Astrocyte (in vitro differentiated cells and primary cell): Measurements from ENCODE around the gene MED12L. TPM values are rescaled to one million over a fixed set of nuclear protein-coding genes. Genes with fewer than 3 reads are reported as not detected.
A peak's percentile ranks its signal among the peaks of the same experiment; 100 is the strongest.

ENCODE experiments used
- DNase-seq: peaks from one replicate; pipeline ENCODE4 v3.0.0-alpha.2; 2010; ENCODE audit warnings: low read depth
- FAIRE-seq: peaks from 2 replicates; lab custom pipeline; 2011; peaks lifted over from hg19 to GRCh38; lab: Jason Lieb, UNC
- H2AFZ ChIP-seq: 2 replicates; pipeline ENCODE4 v1.6.0; 2012; ENCODE audit warnings: low read depth, low read length, inconsistent platforms
- H3K27ac ChIP-seq: 2 replicates; pipeline ENCODE4 v1.5.1; 2011; ENCODE audit warnings: low read depth, low read length, inconsistent platforms
- H3K27me3 ChIP-seq: 2 replicates; pipeline ENCODE4 v1.6.0; 2011; ENCODE audit warnings: low read length, inconsistent platforms; ENCODE audit not compliant: insufficient read depth
- H3K36me3 ChIP-seq: 2 replicates; pipeline ENCODE4 v1.5.1; 2011; ENCODE audit warnings: low read length, inconsistent platforms; ENCODE audit not compliant: insufficient read depth
- H3K4me1 ChIP-seq: 2 replicates; pipeline ENCODE4 v1.5.1; 2011; ENCODE audit warnings: low read length, inconsistent platforms; ENCODE audit not compliant: insufficient read depth
- H3K4me2 ChIP-seq: 2 replicates; pipeline ENCODE4 v1.6.0; 2012; ENCODE audit warnings: low read length, inconsistent platforms
- H3K4me3 ChIP-seq: 2 replicates; pipeline ENCODE4 v1.5.1; 2011; ENCODE audit warnings: low read depth, mild to moderate bottlenecking, low read length, inconsistent platforms; ENCODE audit not compliant: insufficient read depth
- H3K79me2 ChIP-seq: 2 replicates; pipeline ENCODE4 v1.6.0; 2012; ENCODE audit warnings: mild to moderate bottlenecking, low read length, inconsistent platforms; ENCODE audit not compliant: insufficient read depth
- H3K9ac ChIP-seq: 2 replicates; pipeline ENCODE4 v1.6.0; 2012; ENCODE audit warnings: mild to moderate bottlenecking, low read length, inconsistent platforms
- H3K9me3 ChIP-seq: 2 replicates; pipeline ENCODE4 v1.5.1; 2012; ENCODE audit warnings: low read depth, mild to moderate bottlenecking, low read length, inconsistent platforms; ENCODE audit not compliant: insufficient read depth
- H4K20me1 ChIP-seq: 2 replicates; pipeline ENCODE4 v1.6.0; 2012; ENCODE audit warnings: low read length, inconsistent platforms; ENCODE audit not compliant: insufficient read depth
- H3K27ac Mint-ChIP-seq: one replicate; pipeline ENCODE4 v1.8.0; 2021; ENCODE audit warnings: mild to moderate bottlenecking, mixed read lengths; ENCODE audit not compliant: unreplicated experiment
- H3K27me3 Mint-ChIP-seq: one replicate; pipeline ENCODE4 v1.8.0; 2021; ENCODE audit warnings: low read depth, mixed read lengths; ENCODE audit not compliant: unreplicated experiment
- H3K36me3 Mint-ChIP-seq: one replicate; pipeline ENCODE4 v1.8.0; 2021; ENCODE audit warnings: low read depth, mixed read lengths; ENCODE audit not compliant: unreplicated experiment
- H3K4me1 Mint-ChIP-seq: one replicate; pipeline ENCODE4 v1.8.0; 2021; ENCODE audit warnings: low read depth, mixed read lengths; ENCODE audit not compliant: unreplicated experiment
- H3K4me3 Mint-ChIP-seq: one replicate; pipeline ENCODE4 v1.8.0; 2021; ENCODE audit warnings: mild to moderate bottlenecking, moderate library complexity, mixed read lengths; ENCODE audit not compliant: unreplicated experiment
- H3K9me3 Mint-ChIP-seq: one replicate; pipeline ENCODE4 v1.8.0; 2021; ENCODE audit warnings: mild to moderate bottlenecking, mixed read lengths; ENCODE audit not compliant: unreplicated experiment
- EZH2 ChIP-seq: IDR thresholded peaks from 2 replicates; pipeline ENCODE4 v1.6.1; 2012; ENCODE audit warnings: mild to moderate bottlenecking, low read length, inconsistent platforms; ENCODE audit not compliant: insufficient read depth
- total RNA-seq: library from RNA; stranded (reverse); gene quantifications from 2 replicates; pipeline ENCODE4 v1.2.1, GENCODE V29; 2021
- TF ChIP-seq, protein P1 (sequence below): IDR thresholded peaks from 2 replicates; pipeline ENCODE4 v1.5.1; 2011; ENCODE audit warnings: low read depth, mild to moderate bottlenecking, inconsistent platforms, low read length, moderate library complexity; ENCODE audit not compliant: insufficient read depth

Gene MED12L
- total RNA-seq, 1 donor from 2014 or later: 8.2 TPM

DNA sequence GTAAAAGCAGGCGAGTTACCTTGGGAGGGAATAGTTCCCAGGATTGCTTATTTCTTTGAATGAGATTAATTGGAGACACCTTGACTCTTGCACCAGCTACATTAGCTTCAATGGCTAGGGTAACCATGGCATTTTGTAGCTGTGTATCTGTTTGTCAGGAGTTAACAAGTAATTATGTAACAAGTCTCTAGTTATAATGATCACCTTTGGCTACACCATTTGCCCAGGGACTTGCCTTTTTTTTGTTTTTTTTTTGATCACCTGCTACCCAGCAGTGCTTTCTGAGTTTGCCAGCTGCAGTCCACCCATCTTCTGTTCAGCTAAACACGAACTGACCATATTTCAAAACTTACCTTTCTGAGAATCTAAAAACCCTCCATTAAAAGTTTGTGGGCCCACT lies 2.2 kb downstream of the MED12L start:
- Mint-ChIP-seq H3K4me3 (peak overlapping the region; percentile 92), H3K27me3 (peaks cover 17% of the 10 kb centered on the region), H3K27ac (no peak overlapping the region), H3K4me1 (peaks cover 9% of the 10 kb centered on the region), H3K36me3 (no peaks in the 10 kb centered on the region), H3K9me3 (no peaks in the 10 kb centered on the region)
- Histone ChIP-seq H3K27me3 (peaks cover 14% of the 10 kb centered on the region), H2AFZ (no peak overlapping the region), H3K36me3 (no peaks in the 10 kb centered on the region), H3K27ac (no peak overlapping the region), H3K9ac (no peak overlapping the region), H3K79me2 (peaks cover 2% of the 10 kb centered on the region), H3K4me3 (peak overlapping the region; percentile 61), H3K9me3 (no peaks in the 10 kb centered on the region), H3K4me2 (peak overlapping the region; percentile 87), H3K4me1 (peaks cover 6% of the 10 kb centered on the region), H4K20me1 (no peaks in the 10 kb centered on the region)
- no peak for FAIRE-seq
- TF ChIP-seq, protein P1, sequence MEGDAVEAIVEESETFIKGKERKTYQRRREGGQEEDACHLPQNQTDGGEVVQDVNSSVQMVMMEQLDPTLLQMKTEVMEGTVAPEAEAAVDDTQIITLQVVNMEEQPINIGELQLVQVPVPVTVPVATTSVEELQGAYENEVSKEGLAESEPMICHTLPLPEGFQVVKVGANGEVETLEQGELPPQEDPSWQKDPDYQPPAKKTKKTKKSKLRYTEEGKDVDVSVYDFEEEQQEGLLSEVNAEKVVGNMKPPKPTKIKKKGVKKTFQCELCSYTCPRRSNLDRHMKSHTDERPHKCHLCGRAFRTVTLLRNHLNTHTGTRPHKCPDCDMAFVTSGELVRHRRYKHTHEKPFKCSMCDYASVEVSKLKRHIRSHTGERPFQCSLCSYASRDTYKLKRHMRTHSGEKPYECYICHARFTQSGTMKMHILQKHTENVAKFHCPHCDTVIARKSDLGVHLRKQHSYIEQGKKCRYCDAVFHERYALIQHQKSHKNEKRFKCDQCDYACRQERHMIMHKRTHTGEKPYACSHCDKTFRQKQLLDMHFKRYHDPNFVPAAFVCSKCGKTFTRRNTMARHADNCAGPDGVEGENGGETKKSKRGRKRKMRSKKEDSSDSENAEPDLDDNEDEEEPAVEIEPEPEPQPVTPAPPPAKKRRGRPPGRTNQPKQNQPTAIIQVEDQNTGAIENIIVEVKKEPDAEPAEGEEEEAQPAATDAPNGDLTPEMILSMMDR: no peak
- TF ChIP-seq EZH2: no peak
- DNase-seq: no peak

DNA sequence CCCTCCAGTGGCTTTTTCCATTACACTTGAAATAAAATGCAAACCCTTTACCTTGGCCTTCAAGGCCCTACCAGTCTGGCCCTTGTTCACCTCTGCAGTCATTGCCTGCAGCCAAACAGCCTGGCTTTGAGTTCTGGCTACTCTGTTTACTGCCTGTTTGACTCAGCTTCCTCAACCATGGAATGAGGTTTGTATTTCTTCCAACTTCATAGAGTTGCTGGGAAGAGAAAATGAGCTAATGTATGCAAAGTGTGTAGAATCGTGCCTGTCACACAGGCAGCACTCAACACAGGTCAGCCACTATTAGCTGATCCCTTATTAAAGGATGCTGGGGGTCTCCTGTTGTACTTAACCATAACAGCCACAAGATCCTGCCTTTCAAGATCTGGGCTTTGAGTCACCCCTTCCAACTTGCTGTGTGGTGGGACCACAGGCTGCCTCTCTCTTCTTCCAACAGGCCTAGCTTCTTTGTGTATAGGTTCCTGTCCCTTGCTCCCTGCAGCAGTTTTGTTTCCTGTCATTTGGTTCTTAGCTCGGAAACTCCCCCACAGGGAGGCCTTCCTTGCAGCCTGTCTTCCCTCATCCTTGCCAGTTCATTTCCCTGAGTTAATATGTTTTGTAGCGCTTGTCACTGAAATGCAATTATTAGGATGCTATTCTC lies 6.4 kb downstream of the MED12L start:
- Mint-ChIP-seq H3K27me3 (no peaks in the 10 kb centered on the region), H3K36me3 (no peaks in the 10 kb centered on the region), H3K4me1 (peaks cover 15% of the 10 kb centered on the region), H3K9me3 (no peaks in the 10 kb centered on the region), H3K27ac (no peak overlapping the region), H3K4me3 (peak overlapping the region; percentile 58)
- TF ChIP-seq, protein P1: no peak
- TF ChIP-seq EZH2: no peak
- H3K9ac ChIP-seq: no peak overlapping the region
- no peak overlapping the region for H2AFZ ChIP-seq
- H3K4me3 ChIP-seq: no peak overlapping the region
- H3K4me2 ChIP-seq: no peak overlapping the region
- no peak overlapping the region for H3K27ac ChIP-seq
- FAIRE-seq: no peak
- no peaks in the 10 kb centered on the region for H3K27me3 ChIP-seq
- peaks cover 2% of the 10 kb centered on the region for H3K79me2 ChIP-seq
- H3K36me3 ChIP-seq: no peaks in the 10 kb centered on the region
- peaks cover 2% of the 10 kb centered on the region for H3K4me1 ChIP-seq
- no peaks in the 10 kb centered on the region for H3K9me3 ChIP-seq
- DNase-seq: peak; percentile 38
- no peaks in the 10 kb centered on the region for H4K20me1 ChIP-seq

DNA sequence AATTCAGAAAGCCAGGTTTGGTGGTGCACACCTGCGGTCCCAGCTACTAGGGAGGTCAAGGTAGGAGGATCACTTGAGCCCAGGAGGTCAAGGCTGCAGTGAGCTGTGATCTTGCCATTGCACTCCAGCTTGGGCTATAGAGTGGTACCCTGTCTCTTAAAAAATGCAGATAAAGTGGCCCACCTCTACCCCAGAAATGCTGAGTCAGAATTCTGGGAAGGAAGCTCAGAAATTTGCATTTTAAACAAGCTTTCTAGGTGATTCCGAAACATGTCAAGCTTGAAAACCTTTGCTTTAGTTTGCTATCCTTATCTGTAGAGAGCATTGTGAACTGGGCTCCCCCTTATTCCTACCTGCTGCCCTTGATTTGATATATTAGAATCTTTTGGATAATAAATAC lies 7.7 kb downstream of the MED12L start:
- H3K9me3 Mint-ChIP-seq: peaks cover 5% of the 10 kb centered on the region
- Histone ChIP-seq H3K9me3 (no peaks in the 10 kb centered on the region), H2AFZ (no peak overlapping the region), H3K27ac (no peak overlapping the region), H3K4me3 (no peak overlapping the region), H3K9ac (no peak overlapping the region), H3K27me3 (no peaks in the 10 kb centered on the region), H3K79me2 (peaks cover 2% of the 10 kb centered on the region), H3K36me3 (no peaks in the 10 kb centered on the region), H3K4me1 (no peaks in the 10 kb centered on the region), H3K4me2 (no peak overlapping the region), H4K20me1 (no peaks in the 10 kb centered on the region)
- no peaks in the 10 kb centered on the region for H3K27me3 Mint-ChIP-seq
- peaks cover 19% of the 10 kb centered on the region for H3K4me1 Mint-ChIP-seq
- DNase-seq: no peak
- H3K4me3 Mint-ChIP-seq: no peak overlapping the region
- TF ChIP-seq EZH2: no peak
- TF ChIP-seq, protein P1: no peak
- no peaks in the 10 kb centered on the region for H3K36me3 Mint-ChIP-seq
- FAIRE-seq: no peak
- H3K27ac Mint-ChIP-seq: no peak overlapping the region
